GM23248 (cell line): ENCODE results near the gene TMEM150A. TPM values are rescaled to one million over a fixed set of nuclear protein-coding genes. Genes with fewer than 3 reads are reported as not detected.

Source experiments
- DNase-seq: peaks from one replicate; pipeline ENCODE4 v3.0.0-alpha.2; 2015
- H2AFZ ChIP-seq: fragments of 200-600 bp; sonication (generic); 2 replicates; pipeline ENCODE4 v1.6.1; 2016; ENCODE audit warnings: antibody characterized with exemption
- H3F3A ChIP-seq: fragments of 200-600 bp; sonication (generic); 2 replicates; pipeline ENCODE4 v1.6.1; 2016; ENCODE audit warnings: mild to moderate bottlenecking, antibody characterized with exemption, mixed run types; ENCODE audit not compliant: insufficient read depth
- H3K27ac ChIP-seq: fragments of 200-600 bp; sonication (generic); 2 replicates; pipeline ENCODE4 v1.5.1; 2016; ENCODE audit warnings: mild to moderate bottlenecking
- H3K27me3 ChIP-seq: fragments of 200-600 bp; sonication (generic); replicated peaks from 2 replicates; pipeline ENCODE4 v1.6.1; 2016; ENCODE audit warnings: mild to moderate bottlenecking; ENCODE audit not compliant: insufficient read depth
- H3K36me3 ChIP-seq: fragments of 200-600 bp; sonication (generic); 2 replicates; pipeline ENCODE4 v1.6.1; 2016; ENCODE audit warnings: low read depth, mild to moderate bottlenecking
- H3K4me1 ChIP-seq: fragments of 200-600 bp; sonication (generic); 2 replicates; pipeline ENCODE4 v1.6.1; 2016; ENCODE audit warnings: mild to moderate bottlenecking; ENCODE audit not compliant: insufficient read depth
- H3K4me2 ChIP-seq: fragments of 200-600 bp; sonication (generic); one replicate; pipeline ENCODE4 v1.6.1; 2016; ENCODE audit warnings: mild to moderate bottlenecking; ENCODE audit not compliant: unreplicated experiment
- H3K4me3 ChIP-seq: fragments of 200-600 bp; sonication (generic); 2 replicates; pipeline ENCODE4 v1.5.1; 2016; ENCODE audit warnings: mild to moderate bottlenecking
- H3K79me2 ChIP-seq: fragments of 200-600 bp; sonication (generic); 2 replicates; pipeline ENCODE4 v1.6.1; 2016; ENCODE audit warnings: mild to moderate bottlenecking; ENCODE audit not compliant: insufficient read depth
- H3K9ac ChIP-seq: fragments of 200-600 bp; sonication (generic); 2 replicates; pipeline ENCODE4 v1.6.1; 2016; ENCODE audit warnings: mild to moderate bottlenecking
- H3K9me2 ChIP-seq: fragments of 200-600 bp; sonication (generic); 2 replicates; pipeline ENCODE4 v1.6.1; 2016; ENCODE audit warnings: mixed run types, mild to moderate bottlenecking, moderate library complexity; ENCODE audit not compliant: insufficient read depth
- H3K9me3 ChIP-seq: fragments of 200-600 bp; sonication (generic); one replicate; pipeline ENCODE4 v1.6.1; 2017; ENCODE audit warnings: low read depth
- H4K20me1 ChIP-seq: fragments of 200-600 bp; sonication (generic); 2 replicates; pipeline ENCODE4 v1.6.0; 2016; ENCODE audit not compliant: insufficient read depth
- EZH2 ChIP-seq: fragments of 200-600 bp; sonication (generic); IDR thresholded peaks from 2 replicates; pipeline ENCODE4 v1.6.1; 2018; ENCODE audit warnings: antibody characterized with exemption, mild to moderate bottlenecking; ENCODE audit not compliant: insufficient read depth, poor library complexity, severe bottlenecking
- EZH2phosphoT487 ChIP-seq: fragments of 200-600 bp; sonication (generic); IDR thresholded peaks from 2 replicates; pipeline ENCODE4 v1.6.1; 2018; ENCODE audit warnings: antibody characterized with exemption, moderate library complexity, mild to moderate bottlenecking, low read depth; ENCODE audit not compliant: insufficient read depth
- WGBS, 2 experiments: methylation state at CpG; one replicate each; pipeline ENCODE4 v1.1.6; 2015 to 2017; ENCODE audit warnings: low lambda C conversion rate in 2 of 2, low coverage in 1 of 2; ENCODE audit errors: missing lambda C conversion rate in 2 of 2; 5-methylcytosine and 5-hydroxymethylcytosine counted together
- in situ Hi-C: fragments of 300-500 bp; cut with MboI; formaldehyde crosslinking; loops from 2 replicates; pipeline ENCODE4 v1.15.0; 2020
- polyA plus RNA-seq: library from polyadenylated mRNA; unstranded; fragments of >200 nt; fragmentation: Nextera tagmentation; extraction: Ambion mirVana; gene quantifications from 2 replicates; pipeline ENCODE4 v1.2.1, GENCODE V29; 2016
- total RNA-seq: library from RNA; depleted of rRNA; stranded (reverse); fragments of >200 nt; shearing (Covaris generic); gene quantifications from 2 replicates; pipeline ENCODE4 v1.2.3, GENCODE V29; 2014

Gene TMEM150A
- total and polyA plus RNA-seq, 2 experiments from 2014 or later = 20.9 to 35.7 TPM

- no peak for DNase-seq
- Histone ChIP-seq H3K79me2 (peaks cover 73% of the 10 kb centered on the region), H3K9me2 (no peaks in the 10 kb centered on the region), H3K27me3 (no peaks in the 10 kb centered on the region), H3K36me3 (no peaks in the 10 kb centered on the region), H3K9ac (peak overlapping the region; percentile 77), H4K20me1 (no peaks in the 10 kb centered on the region), H3K9me3 (no peaks in the 10 kb centered on the region), H3K27ac (peak overlapping the region; percentile 96), H2AFZ (no peak overlapping the region), H3K4me1 (peaks cover 41% of the 10 kb centered on the region), H3K4me2 (no peak overlapping the region), H3F3A (peaks cover 40% of the 10 kb centered on the region), H3K4me3 (no peak overlapping the region)
- in situ Hi-C loops = no loop called here
- 85 to 90% methylated on average over 12 of the region's 12 CpGs for WGBS, 2 experiments
- TF ChIP-seq EZH2phosphoT487 = no peak
- TF ChIP-seq EZH2 = no peak
These were observed 10.9 kb downstream of the TMEM150A start for GRCh38 chr2:85591563-85591962.

GRCh38 chr2:85590950-85591349 lies 11.5 kb downstream of the TMEM150A start:
- TF ChIP-seq EZH2phosphoT487 (no peak), EZH2 (no peak)
- Histone ChIP-seq H3K27ac (peak overlapping the region; percentile 96), H3K9me2 (no peaks in the 10 kb centered on the region), H2AFZ (peak overlapping the region; percentile 32; the same call in 1 of the 2 replicates), H3K4me3 (peak overlapping the region; percentile 44), H3K9me3 (no peaks in the 10 kb centered on the region), H3K36me3 (no peaks in the 10 kb centered on the region), H3K4me1 (peaks cover 44% of the 10 kb centered on the region), H3K27me3 (no peaks in the 10 kb centered on the region), H3K79me2 (peaks cover 73% of the 10 kb centered on the region), H3F3A (peaks cover 44% of the 10 kb centered on the region), H4K20me1 (no peaks in the 10 kb centered on the region), H3K9ac (peak overlapping the region; percentile 77), H3K4me2 (peak overlapping the region; percentile 87)
- no peak for DNase-seq
- in situ Hi-C loops = no loop called here
- 97 to 100% methylated on average over 2 of the region's 2 CpGs for WGBS, 2 experiments

- peak overlapping the region; percentile 96 for H3K27ac ChIP-seq
- no peaks in the 10 kb centered on the region for H3K9me2 ChIP-seq
- peaks cover 69% of the 10 kb centered on the region for H3K79me2 ChIP-seq
- no peaks in the 10 kb centered on the region for H3K9me3 ChIP-seq
- H3K4me1 ChIP-seq = peaks cover 52% of the 10 kb centered on the region
- TF ChIP-seq EZH2 = no peak
- TF ChIP-seq EZH2phosphoT487 = no peak
- H3K4me2 ChIP-seq = peak overlapping the region; percentile 87
- H3F3A ChIP-seq = peaks cover 50% of the 10 kb centered on the region
- in situ Hi-C loops = no loop called here
- H3K27me3 ChIP-seq = no peaks in the 10 kb centered on the region
- H3K4me3 ChIP-seq = peak overlapping the region; percentile 44
- H2AFZ ChIP-seq = peak overlapping the region; percentile 32; the same call in 1 of the 2 replicates
- H4K20me1 ChIP-seq = no peaks in the 10 kb centered on the region
- 59 to 64% methylated on average over 7 of the region's 7 CpGs for WGBS, 2 experiments
- H3K36me3 ChIP-seq = no peaks in the 10 kb centered on the region
- H3K9ac ChIP-seq = peak overlapping the region; percentile 77
- DNase-seq = peak; percentile 94
These were observed 12.3 kb downstream of the TMEM150A start for GRCh38 chr2:85589982-85590791.

- no peaks in the 10 kb centered on the region for H3K9me3 ChIP-seq
- no peaks in the 10 kb centered on the region for H4K20me1 ChIP-seq
- peak overlapping the region; percentile 96 for H3K27ac ChIP-seq
- WGBS, 2 experiments = 63 to 68% methylated on average over 4 of the region's 4 CpGs
- no peak overlapping the region for H3K4me3 ChIP-seq
- TF ChIP-seq EZH2 = no peak
- no peak for TF ChIP-seq EZH2phosphoT487
- peaks cover 50% of the 10 kb centered on the region for H3K4me1 ChIP-seq
- H3K4me2 ChIP-seq = no peak overlapping the region
- H2AFZ ChIP-seq = no peak overlapping the region
- no peak for DNase-seq
- H3F3A ChIP-seq = peaks cover 46% of the 10 kb centered on the region
- H3K9ac ChIP-seq = no peak overlapping the region
- in situ Hi-C loops = no loop called here
- H3K27me3 ChIP-seq = no peaks in the 10 kb centered on the region
- H3K9me2 ChIP-seq = no peaks in the 10 kb centered on the region
- H3K36me3 ChIP-seq = no peaks in the 10 kb centered on the region
- H3K79me2 ChIP-seq = peaks cover 63% of the 10 kb centered on the region
These were observed 13.3 kb downstream of the TMEM150A start for GRCh38 chr2:85589181-85589580.
